GM19023 (cell line): ENCODE measurements around the gene SEMA3B.
"Not testable (repeated sequence)": the region's sequence is repeated elsewhere in the genome, so short reads cannot be mapped to it uniquely, and the experiment has no call there.

Experiments used
- ATAC-seq: cut with Tn5 transposase; IDR thresholded peaks from one replicate; pipeline ENCODE4 v1.9.1; 2021; ENCODE audit warnings: mild to moderate bottlenecking, moderate library complexity; ENCODE audit not compliant: unreplicated experiment

Gene SEMA3B

DNA sequence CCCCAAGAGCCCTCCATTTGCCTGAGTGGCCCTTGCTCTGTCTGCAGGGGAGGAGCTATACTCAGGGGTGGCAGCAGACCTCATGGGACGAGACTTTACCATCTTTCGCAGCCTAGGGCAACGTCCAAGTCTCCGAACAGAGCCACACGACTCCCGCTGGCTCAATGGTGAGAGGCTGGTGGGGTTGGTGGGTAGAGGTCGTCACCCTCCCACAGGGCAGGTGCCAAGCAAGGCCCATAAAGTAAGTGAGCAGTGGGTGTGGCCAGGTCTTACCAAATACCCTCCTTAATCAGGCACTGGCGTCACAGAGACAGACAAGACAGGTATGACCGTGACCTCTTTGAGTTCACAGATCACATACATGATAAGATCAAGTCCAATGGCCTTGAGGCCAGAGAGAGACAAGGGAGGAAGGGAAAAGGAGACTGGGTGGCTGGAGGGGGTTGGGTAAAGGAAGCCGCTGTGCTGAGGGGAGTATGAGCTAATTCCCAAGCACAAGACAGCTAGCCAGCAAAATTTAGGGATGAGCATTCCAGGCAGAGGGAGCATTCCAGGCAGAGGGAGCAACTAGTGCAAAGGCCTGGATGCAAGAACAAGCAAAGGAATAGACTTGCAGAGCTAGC lies 2.5 kb downstream of the SEMA3B start:
- no peak for ATAC-seq

DNA sequence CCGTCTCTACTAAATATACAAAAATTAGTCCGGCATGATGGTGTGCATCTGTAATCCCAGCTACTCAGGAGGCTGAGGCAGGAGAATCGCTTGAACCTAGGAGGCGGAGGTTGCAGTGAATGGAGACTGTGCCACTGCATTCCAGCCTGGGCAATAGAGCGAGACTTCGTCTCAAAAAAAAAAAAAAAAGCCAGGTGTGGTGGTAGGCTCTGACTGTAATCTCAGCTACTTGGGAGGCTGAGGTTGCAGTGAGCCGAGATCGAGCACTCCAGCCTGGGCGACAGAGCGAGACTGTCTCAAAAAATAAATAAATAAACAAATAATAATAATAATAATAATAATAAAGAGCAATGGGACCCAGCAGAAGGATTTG lies 3.6 kb downstream of the SEMA3B start:
- ATAC-seq: not testable (repeated sequence)

DNA sequence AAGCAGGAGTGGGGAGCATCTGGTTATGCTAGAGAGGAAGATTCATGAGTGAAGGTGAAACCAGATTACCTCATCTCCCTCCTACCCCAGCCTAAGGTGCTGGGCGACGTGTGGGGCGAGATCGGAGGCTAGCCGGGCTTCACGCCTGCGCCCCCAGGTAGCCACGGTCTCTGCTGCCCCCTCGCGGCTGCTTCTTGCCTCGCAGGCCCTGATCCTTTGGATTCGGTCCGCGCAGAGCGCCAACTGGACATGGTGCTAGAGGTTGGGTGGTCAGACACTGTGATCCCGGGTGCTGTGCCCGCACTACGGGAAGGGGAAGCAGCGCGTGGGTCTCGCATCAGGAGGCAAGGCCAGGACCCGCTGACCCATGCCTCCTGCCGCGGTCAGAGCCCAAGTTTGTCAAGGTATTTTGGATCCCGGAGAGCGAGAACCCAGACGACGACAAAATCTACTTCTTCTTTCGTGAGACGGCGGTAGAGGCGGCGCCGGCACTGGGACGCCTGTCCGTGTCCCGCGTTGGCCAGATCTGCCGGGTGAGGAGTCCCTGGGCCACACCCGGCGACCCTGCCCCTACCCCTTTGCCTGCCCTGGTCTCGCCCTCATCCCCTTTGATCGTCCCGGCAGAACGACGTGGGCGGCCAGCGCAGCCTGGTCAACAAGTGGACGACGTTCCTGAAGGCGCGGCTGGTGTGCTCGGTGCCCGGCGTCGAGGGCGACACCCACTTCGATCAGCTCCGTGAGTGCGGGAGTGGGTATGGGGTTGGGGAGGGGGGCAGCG lies 4.2 kb downstream of the SEMA3B start:
- ATAC-seq: peak; percentile 85

DNA sequence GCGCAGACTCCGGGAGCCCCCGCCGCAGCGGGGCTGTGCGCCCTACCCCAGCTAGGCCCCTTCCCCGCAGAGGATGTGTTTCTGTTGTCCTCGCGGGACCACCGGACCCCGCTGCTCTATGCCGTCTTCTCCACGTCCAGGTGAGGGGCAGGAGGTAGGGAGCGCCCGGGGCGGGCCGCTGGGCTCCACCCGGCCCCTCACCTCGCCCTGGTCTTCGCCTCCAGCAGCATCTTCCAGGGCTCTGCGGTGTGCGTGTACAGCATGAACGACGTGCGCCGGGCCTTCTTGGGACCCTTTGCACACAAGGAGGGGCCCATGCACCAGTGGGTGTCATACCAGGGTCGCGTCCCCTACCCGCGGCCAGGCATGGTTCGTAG lies 4.7 kb downstream of the SEMA3B start:
- ATAC-seq: no peak

DNA sequence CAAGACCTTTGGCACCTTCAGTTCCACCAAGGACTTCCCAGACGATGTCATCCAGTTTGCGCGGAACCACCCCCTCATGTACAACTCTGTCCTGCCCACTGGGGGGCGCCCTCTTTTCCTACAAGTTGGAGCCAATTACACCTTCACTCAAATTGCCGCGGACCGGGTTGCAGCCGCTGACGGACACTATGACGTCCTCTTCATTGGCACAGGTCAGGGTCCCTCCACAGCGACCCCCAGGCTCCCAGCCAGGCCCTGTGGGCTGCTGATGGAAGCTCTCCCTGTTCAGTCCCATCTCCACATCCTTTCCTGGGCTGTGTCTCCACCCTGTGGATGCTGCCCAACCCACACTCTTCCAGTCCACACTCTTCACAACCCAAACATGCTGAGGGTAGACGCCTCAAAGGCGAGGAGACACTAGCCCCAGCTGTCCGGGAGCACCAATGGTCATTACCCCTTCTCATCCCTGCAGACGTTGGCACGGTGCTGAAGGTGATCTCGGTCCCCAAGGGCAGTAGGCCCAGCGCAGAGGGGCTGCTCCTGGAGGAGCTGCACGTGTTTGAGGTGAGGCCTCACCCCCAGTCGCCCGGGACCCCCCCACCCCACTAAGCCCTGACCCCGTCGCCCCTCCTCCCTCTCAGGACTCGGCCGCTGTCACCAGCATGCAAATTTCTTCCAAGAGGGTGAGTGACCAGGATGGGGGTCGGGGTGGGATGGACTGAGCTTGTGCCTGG lies 5.6 kb downstream of the SEMA3B start:
- no peak for ATAC-seq

DNA sequence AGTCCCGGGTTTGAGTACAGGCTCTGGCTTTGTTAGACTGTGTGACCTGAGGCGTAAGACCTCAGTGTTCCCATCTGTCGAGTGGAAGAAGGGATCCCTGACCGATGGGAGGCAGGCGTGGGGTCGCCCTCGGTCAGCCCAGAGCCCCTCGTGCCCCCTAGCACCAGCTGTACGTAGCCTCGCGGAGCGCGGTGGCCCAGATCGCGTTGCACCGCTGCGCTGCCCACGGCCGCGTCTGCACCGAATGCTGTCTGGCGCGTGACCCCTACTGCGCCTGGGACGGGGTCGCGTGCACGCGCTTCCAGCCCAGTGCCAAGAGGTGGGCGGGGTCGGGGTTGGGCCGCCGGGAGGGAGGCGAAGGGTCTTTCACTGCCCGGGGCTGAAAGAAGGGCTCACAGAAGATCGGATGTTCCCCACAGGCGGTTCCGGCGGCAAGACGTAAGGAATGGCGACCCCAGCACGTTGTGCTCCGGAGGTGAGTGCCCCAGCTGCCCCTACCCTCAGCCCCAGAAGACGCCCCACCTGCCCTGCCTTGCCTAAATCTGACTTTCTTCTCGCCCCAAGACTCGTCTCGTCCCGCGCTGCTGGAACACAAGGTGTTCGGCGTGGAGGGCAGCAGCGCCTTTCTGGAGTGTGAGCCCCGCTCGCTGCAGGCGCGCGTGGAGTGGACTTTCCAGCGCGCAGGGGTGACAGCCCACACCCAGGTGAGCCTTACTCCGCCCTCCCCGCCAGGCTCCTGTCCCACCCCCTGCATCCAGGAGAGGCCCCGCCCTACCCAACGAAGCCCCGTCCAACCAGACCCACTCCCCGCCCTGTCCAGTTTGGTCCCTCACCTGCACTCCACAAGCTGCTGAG lies 6.4 kb downstream of the SEMA3B start:
- no peak for ATAC-seq

DNA sequence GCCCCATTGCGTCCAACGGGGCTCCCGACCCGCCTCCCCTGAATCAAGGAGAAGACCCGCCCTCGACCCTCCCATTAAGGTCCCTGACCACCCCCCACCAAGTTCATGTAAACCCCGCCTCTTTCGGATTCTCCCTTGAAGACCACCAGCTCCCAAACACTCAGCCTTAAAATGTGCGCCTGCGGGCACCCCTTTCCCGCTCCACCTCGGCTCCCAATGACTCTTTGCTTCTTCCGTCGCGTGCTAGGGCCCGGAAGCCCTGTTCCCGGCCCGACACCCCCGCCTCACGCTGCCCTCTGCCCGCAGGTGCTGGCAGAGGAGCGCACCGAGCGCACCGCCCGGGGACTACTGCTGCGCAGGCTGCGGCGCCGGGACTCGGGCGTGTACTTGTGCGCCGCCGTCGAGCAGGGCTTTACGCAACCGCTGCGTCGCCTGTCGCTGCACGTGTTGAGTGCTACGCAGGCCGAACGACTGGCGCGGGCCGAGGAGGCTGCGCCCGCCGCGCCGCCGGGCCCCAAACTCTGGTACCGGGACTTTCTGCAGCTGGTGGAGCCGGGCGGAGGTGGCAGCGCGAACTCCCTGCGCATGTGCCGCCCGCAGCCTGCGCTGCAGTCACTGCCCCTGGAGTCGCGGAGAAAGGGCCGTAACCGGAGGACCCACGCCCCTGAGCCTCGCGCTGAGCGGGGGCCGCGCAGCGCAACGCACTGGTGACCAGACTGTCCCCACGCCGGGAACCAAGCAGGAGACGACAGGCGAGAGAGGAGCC lies 7.2 kb downstream of the SEMA3B start:
- ATAC-seq: no peak

DNA sequence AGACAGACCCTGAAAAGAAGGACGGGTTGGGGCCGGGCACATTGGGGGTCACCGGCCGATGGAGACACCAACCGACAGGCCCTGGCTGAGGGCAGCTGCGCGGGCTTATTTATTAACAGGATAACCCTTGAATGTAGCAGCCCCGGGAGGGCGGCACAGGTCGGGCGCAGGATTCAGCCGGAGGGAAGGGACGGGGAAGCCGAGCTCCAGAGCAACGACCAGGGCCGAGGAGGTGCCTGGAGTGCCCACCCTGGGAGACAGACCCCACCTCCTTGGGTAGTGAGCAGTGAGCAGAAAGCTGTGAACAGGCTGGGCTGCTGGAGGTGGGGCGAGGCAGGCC lies 7.8 kb downstream of the SEMA3B start:
- ATAC-seq: no peak

DNA sequence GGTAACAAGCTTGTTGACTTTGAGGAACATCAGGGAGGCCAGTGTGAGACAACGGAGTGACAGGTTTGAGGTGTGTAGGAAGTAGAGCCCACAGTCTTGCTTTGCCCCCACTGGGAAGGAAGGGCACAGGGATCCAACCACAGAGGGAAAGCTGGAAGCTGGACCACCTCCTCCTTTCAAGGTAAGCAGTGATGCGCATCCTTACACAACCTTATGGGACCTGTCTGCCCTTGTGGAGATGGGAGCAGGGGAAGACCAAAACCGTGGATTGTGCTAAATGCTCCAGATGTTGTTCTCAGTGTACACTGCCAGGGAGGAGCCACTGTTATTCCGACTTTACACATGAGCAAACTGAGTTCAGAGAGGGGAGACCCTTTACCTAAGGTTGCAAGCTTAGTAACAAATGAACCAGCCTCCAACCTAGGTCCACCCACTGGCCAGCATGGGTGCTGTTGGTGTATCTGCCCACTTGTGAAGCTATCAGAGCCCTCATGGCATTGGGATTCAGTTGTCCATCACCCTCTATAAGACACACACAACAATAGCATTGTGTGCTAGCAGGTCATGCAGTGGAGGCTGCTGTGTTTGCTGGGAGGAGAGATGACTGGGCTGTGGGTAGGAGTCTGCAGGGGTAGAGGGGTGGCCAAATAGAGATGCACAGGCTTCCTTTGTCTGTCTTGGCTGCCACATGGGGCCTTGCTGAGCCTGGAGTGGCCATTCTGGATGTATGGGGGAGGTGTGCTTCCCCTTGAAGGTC lies 9.4 kb downstream of the SEMA3B start:
- ATAC-seq: no peak

DNA sequence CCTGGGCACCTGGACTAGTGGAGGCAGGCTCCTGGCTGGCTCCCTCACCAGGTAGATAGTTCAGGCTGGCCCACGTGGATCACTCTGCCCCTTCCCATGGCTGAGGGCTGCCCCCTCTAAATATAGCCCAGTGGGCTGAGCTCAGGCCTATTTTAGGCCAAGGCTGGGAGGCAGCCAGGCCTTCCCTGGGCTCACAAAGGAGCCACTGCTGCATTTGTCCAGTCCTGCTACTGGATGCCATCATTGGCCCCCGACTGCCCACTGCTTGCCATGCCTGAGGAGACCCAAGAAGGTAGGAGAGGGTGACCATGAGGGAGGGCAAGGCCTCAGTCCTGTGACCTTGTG lies 9.9 kb downstream of the SEMA3B start, which contains the start of gene LSMEM2:
Gene LSMEM2, plus strand, starts transcription at position 208 of the 345 bp plus-strand sequence. Its CDS starts 27 bp downstream, at position 235.
- ATAC-seq: no peak

DNA sequence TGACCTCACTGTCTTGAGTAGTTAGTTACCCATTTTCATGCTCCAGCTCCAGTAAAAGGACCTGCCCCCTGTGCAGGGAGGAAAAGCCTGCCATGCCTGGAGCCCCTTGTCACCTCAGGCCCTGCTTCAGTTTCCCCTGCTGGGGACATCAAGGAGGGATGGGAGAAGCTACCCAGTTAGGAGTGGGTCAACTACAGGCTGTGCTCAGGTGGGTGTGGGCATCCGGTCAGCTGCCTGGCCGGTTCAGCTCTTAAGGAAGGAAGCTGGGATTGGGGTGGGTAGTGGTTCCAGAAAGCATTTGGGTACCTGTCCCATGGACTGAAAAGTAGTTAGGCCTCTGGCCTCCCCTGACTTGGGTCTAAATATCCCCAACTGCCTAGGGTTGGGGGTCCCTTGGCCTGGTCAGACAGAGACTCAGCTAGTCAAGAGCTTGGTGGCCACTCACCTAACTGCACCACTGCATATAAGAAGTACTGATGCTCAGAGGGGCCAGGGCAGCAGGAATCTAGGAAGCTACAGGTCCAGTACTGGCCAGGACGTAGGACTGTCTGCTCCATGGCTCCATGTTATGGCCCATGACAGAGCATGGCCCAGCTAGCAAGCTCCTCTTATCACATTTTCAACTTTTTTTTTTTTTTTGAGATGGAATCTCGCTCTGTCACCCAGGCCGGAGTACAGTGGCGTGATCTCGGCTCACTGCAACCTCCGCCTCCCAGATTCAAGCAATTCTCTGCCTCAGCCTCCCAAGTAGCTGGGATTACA lies 10.5 kb downstream of the SEMA3B start:
- no peak for ATAC-seq

DNA sequence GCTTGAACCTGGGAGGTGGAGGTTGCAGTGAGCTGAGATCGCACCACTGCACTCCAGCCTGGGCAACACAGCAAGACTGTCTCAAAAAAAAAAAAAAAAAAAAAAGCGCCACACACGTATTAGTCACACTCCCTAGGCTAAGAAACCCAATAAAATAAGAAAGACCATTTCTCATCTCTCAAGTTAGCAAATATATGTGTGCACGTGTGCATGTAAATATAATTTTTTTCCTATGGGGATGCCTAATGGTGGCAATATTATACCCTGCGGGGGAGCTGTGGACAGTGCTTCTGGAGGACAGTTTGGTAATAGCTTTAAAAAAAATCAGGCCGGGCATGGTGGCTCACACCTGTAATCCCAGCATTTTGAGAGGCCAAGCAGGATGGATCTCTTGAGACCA lies 15.2 kb downstream of the SEMA3B start:
- ATAC-seq: not testable (repeated sequence)

DNA sequence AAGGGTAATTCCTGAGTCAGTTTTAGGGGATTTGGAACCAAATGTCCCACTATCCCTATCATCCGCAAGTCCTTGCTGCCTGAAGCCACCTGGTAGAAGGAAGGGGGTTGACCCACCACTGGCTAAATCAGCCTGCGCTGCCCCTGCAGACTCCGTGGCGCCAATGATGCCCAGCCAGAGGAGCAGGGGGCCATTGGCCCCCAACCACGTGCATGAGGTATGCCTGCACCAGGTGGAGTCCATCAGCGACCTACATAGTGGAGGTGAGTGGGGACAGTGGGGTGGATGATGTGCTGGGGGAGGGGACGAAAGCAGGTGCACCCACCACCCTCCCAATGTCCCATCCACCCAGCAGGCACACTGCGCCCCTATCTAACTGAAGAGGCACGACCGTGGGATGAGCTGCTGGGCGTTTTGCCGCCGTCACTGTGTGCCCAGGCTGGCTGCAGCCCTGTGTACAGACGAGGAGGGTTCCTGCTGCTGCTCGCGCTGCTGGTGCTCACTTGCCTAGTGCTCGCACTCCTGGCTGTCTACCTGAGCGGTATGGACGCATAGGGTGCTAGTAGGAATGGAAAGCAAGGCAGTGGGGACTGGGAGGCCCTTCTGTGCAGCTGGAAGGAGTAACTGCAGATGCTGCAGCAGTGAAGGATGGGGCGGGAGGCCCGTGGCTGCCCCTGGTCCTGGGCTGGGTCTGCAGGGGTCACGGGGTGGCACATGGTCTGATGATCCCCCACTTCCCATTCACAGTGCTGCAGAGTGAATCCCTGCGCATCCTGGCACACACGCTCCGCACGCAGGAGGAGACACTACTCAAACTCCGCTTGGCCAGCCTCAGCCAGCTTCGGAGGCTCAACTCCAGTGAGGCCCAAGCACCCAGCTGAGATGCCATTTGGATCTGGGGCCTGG lies 17.6 kb downstream of the SEMA3B start:
- ATAC-seq: no peak

DNA sequence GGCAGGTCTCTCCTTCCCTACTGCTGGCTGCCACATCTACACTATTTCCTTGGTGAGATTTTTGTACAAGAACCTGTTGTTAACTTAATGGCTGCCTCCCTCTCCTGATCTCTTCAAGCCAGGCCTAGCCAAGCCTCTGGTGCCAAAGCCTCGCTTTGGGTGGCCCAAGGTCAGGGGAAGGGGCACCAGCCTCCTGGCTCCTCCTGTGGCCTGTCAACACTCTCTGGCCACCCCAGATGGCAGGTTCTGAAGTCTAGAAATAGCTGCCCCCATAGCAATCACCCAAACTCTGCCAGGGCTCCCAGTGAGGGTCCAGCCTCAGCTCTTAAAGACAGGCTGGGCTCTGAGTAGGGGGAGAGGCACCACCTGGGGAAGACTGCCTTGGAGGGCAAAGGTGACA lies 18.3 kb downstream of the SEMA3B start:
- no peak for ATAC-seq

DNA sequence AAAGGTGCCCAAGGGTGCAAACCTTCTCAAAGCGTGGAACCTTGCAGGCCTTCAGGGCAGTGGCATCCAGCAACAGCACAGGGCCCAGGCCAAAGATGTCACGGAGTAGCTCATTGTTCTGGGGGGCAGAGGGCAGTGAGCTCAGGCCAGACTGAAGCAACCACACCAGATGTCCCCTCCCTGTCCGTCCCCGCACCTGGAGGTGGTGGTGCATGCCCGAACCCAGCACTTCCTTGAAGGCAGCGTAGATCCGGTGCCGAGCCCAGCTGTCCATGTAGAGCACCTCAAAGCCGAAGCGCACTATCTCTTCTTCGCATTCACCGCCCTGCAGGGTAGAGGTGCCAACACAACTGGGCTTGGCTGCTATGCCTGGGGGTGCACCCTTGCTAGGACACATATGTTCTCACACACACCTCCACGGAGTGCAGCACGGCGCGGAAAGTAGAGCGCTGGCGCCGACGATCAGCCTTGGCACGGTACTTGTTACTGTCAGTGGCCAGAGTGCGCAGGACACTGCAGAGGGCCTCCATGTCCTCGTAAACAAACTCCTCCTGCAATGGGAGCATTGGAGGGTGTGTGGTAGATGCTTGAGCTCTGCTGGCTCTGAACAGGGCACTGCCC lies 19.6 kb downstream of the SEMA3B start:
- ATAC-seq: no peak

DNA sequence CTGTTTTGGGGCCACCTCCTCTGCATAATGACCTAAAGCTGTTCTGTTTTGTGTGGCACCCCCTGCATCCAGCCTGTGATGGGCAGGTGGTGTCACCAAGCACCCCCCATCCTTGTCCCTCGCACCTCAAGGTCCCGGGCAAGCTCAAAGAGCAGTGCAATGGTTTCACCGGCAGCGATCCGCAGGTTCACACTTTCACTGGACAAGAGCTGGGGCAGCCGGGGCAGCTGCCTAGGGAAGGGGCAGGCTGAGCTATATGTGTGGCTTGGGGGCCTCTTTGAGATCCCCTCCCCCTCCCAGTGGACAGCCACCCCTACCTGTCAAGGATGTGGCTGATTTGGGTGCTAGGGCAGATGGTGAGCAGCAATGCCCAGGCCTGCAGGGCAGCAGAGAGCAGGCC lies 20.2 kb downstream of the SEMA3B start:
- no peak for ATAC-seq

DNA sequence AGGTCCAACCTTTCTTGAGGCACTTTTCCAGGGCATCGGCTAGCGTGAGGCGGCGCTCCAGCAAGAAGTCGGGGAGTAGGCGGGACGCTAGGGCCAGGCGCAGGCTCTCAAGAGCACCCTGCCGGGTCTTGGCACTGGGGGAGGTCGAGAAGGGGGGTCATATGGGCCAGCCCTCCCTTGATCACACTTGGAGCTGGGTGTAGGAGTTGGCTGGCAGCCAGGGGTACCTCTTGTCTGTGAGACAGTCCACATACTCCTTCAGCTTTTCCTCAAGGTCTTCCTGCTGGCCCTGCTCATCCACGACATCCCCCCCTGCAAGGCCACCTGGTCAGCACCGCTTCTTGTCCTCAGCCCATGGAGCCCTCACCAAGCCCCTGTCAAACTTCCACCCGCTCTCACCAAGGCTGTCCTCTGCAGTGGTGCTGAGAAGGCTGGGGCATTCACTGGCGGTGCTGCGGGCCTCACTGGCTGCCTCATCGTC lies 21.3 kb downstream of the SEMA3B start:
- ATAC-seq: no peak
